ENCODE data around the gene GLRA3. TPM values are rescaled to one million over a fixed set of nuclear protein-coding genes. Genes with fewer than 3 reads are reported as not detected.

Gene GLRA3
- total and polyA plus RNA-seq, 11 donors = 0.02 TPM; not detected in 10

DNA sequence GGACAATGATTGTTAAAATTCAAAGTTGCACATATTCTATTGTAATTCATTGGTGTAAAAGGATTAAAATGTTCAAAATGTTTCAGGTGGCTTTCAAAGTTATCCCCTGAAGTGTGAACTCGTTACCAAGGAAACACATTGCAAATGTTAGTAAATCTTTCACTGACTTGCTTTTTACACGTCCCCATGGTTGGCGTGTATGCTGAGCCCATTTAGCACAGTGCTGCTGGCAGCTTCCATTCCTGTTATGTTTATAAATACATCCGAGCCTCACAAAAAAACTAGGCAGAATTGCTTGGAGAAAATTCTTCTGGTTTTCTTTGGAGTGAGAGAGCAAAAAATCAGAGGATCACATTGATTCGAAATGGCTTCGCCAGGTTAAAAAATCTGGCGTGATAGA lies 200.9 kb downstream of the GLRA3 start:
- no peak for DNase-seq
- H3K4me3 ChIP-seq = no peak overlapping the region
- no peaks in the 10 kb centered on the region for H3K27me3 ChIP-seq
- no peak for TF ChIP-seq POLR2A (IDR thresholded peaks at IDR 0.05)
- TF ChIP-seq, protein P1, sequence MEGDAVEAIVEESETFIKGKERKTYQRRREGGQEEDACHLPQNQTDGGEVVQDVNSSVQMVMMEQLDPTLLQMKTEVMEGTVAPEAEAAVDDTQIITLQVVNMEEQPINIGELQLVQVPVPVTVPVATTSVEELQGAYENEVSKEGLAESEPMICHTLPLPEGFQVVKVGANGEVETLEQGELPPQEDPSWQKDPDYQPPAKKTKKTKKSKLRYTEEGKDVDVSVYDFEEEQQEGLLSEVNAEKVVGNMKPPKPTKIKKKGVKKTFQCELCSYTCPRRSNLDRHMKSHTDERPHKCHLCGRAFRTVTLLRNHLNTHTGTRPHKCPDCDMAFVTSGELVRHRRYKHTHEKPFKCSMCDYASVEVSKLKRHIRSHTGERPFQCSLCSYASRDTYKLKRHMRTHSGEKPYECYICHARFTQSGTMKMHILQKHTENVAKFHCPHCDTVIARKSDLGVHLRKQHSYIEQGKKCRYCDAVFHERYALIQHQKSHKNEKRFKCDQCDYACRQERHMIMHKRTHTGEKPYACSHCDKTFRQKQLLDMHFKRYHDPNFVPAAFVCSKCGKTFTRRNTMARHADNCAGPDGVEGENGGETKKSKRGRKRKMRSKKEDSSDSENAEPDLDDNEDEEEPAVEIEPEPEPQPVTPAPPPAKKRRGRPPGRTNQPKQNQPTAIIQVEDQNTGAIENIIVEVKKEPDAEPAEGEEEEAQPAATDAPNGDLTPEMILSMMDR (IDR thresholded peaks at IDR 0.05) = no peak
- 73 to 80% (median 77%) methylated on average over 7 of the region's 7 CpGs for WGBS, 4 donors
- H3K27ac ChIP-seq = no peak overlapping the region
- H3K4me1 ChIP-seq = no peaks in the 10 kb centered on the region
- H3K36me3 ChIP-seq = no peaks in the 10 kb centered on the region
- no peaks in the 10 kb centered on the region for H3K9me3 ChIP-seq
- intact Hi-C loops (cut with DNase I) = no loop called here
- ATAC-seq = no peak

GRCh38 chr4:174627473-174627872 lies 201.6 kb downstream of the GLRA3 start:
- intact Hi-C loops (cut with DNase I) = no loop called here
- Histone ChIP-seq H3K9me3 (no peaks in the 10 kb centered on the region), H3K4me1 (no peaks in the 10 kb centered on the region), H3K36me3 (no peaks in the 10 kb centered on the region), H3K4me3 (no peak overlapping the region), H3K27ac (no peak overlapping the region), H3K27me3 (no peaks in the 10 kb centered on the region)
- DNase-seq (no peak), ATAC-seq (no peak)
- WGBS, 4 donors = 91 to 96% (median 93%) methylated on average over 2 of the region's 2 CpGs
- no peak for TF ChIP-seq POLR2A (IDR thresholded peaks at IDR 0.05)
- TF ChIP-seq, protein P1 (IDR thresholded peaks at IDR 0.05) = no peak

DNA sequence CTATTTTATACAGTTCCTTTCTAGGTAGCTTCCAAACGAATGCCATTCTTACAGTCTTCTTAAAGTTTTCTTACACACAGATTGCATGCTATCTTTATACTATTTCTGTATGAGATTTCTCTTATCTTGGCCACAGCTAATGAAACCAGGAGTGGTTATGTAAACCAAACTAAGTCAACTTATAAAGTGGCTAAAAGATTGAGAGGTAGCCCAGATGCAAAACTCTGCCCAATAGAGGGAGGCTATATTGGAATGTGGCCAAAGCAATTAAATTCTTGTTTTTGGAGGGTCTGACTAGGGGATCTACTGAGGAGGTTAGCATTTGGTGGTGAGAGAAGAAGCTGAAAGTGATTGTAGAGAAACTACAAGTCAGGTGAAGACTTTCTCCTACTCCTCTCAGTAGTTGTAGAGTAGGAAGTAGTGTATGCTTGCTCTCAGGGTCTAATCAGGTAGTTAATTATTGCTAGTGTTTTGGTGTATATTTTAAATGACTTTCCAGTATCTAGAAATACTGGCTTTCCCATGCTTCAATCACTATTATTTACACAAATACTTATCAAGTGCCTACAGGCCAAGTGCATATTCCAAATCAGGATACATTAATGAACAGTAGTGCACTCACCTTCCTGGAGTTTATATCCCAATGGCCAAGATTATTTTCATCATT lies 202.6 kb downstream of the GLRA3 start:
- Histone ChIP-seq H3K27me3 (no peaks in the 10 kb centered on the region), H3K27ac (no peak overlapping the region), H3K9me3 (no peaks in the 10 kb centered on the region), H3K4me3 (no peak overlapping the region), H3K4me1 (no peaks in the 10 kb centered on the region), H3K36me3 (no peaks in the 10 kb centered on the region)
- no peak for ATAC-seq
- 60 to 70% (median 62%) methylated on average over 1 of the region's 1 CpG for WGBS, 4 donors
- TF ChIP-seq, protein P1 (IDR thresholded peaks at IDR 0.05) = no peak
- no peak for TF ChIP-seq POLR2A (IDR thresholded peaks at IDR 0.05)
- intact Hi-C loops (cut with DNase I) = no loop called here
- no peak for DNase-seq

DNA sequence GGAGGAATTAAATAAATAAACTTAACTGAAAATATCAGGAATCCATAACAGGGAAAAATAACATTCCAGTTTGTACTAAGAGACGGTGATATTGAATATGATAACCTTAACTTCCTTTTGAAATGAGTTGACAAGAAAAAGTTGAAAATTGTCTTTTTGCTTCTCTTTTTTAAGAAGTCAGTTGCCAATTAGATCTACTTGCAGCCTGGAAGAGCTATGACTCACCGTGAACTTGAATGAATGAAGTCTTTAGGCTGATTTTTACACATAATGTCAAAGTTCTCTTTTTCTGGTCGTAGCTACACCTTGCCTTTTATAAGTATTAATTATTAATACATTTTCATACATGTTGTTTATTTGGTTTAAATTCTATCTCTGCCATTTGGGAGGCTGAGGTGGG lies 212.4 kb downstream of the GLRA3 start:
- no peak for TF ChIP-seq POLR2A (IDR thresholded peaks at IDR 0.05)
- TF ChIP-seq, protein P1 (IDR thresholded peaks at IDR 0.05) = no peak
- Histone ChIP-seq H3K4me3 (no peak overlapping the region), H3K4me1 (peaks cover 0 to 7% (median 0%) of the 10 kb centered on the region in 12 donors), H3K36me3 (no peaks in the 10 kb centered on the region), H3K9me3 (peaks cover 0 to 6% (median 0%) of the 10 kb centered on the region in 12 donors), H3K27me3 (no peaks in the 10 kb centered on the region), H3K27ac (no peak overlapping the region)
- intact Hi-C loops (cut with DNase I) = no loop called here
- 59 to 71% (median 67%) methylated on average over 3 of the region's 3 CpGs for WGBS, 4 donors
- no peak for DNase-seq
- no peak for ATAC-seq
